WTC11 (cell line): ENCODE data around the gene TNS3. TPM values are rescaled to one million over a fixed set of nuclear protein-coding genes. Genes with fewer than 3 reads are reported as not detected.
A peak's percentile ranks its signal among the peaks of the same experiment; 100 is the strongest.

Source experiments
- ATAC-seq: fragments of 200-7000 bp; cut with Tn5 transposase; 2 replicates; pipeline ENCODE4 v1.10.0; 2021; ENCODE audit warnings: mild to moderate bottlenecking, moderate library complexity
- CTCF ChIA-PET: fragments of 300-600 bp; sonication (Branson Sonifier 250); formaldehyde crosslinking; loops from one replicate; lab custom pipeline; 2021; ENCODE audit warnings: antibody characterized with exemption; lab: Charles Lee
- POLR2A ChIA-PET: fragments of 350-600 bp; sonication (Branson Sonifier 250); formaldehyde crosslinking; loops from one replicate; lab custom pipeline; 2021; ENCODE audit warnings: antibody characterized with exemption; lab: Charles Lee
- DNase-seq: peaks from one replicate; pipeline ENCODE4 v3.0.0; 2021; ENCODE audit warnings: low spot score
- H3K27ac Mint-ChIP-seq: 2 replicates; pipeline ENCODE4 v1.8.0; 2021; ENCODE audit warnings: mixed read lengths
- H3K27me3 Mint-ChIP-seq: 2 replicates; pipeline ENCODE4 v1.8.0; 2021; ENCODE audit warnings: low read depth, mild to moderate bottlenecking, moderate library complexity, mixed read lengths
- H3K36me3 Mint-ChIP-seq: 2 replicates; pipeline ENCODE4 v1.8.0; 2021; ENCODE audit warnings: mixed read lengths
- H3K4me1 Mint-ChIP-seq: 2 replicates; pipeline ENCODE4 v1.8.0; 2022; ENCODE audit warnings: mixed read lengths
- H3K4me3 Mint-ChIP-seq: 2 replicates; pipeline ENCODE4 v1.8.0; 2021; ENCODE audit warnings: mild to moderate bottlenecking, moderate library complexity, mixed read lengths
- H3K9me3 Mint-ChIP-seq: 2 replicates; pipeline ENCODE4 v1.8.0; 2021; ENCODE audit warnings: mixed read lengths
- ARID4B ChIP-seq: sonication (generic); formaldehyde crosslinking; IDR thresholded peaks from 2 replicates; pipeline ENCODE4 v1.8.0; 2023; ENCODE audit warnings: missing genetic modification reagents, mild to moderate bottlenecking, borderline replicate concordance
- ATF2 ChIP-seq: sonication (generic); formaldehyde crosslinking; IDR thresholded peaks from 2 replicates; pipeline ENCODE4 v1.8.1; 2022; ENCODE audit warnings: low read depth, missing genetic modification reagents, borderline replicate concordance
- CREB1 ChIP-seq: sonication (generic); formaldehyde crosslinking; IDR thresholded peaks from 2 replicates; pipeline ENCODE4 v1.8.0; 2023; ENCODE audit warnings: mild to moderate bottlenecking, missing genetic modification reagents
- EMX1 ChIP-seq: fragments of 250-450 bp; sonication (Bioruptor Pico); IDR thresholded peaks from 2 replicates; pipeline ENCODE4 v1.8.0; 2021; ENCODE audit warnings: mild to moderate bottlenecking
- ESRRA ChIP-seq: sonication (generic); formaldehyde crosslinking; IDR thresholded peaks from 2 replicates; pipeline ENCODE4 v1.8.1; 2022; ENCODE audit warnings: mild to moderate bottlenecking, missing genetic modification reagents, borderline replicate concordance
- ETV6 ChIP-seq: sonication (generic); formaldehyde crosslinking; IDR thresholded peaks from 2 replicates; pipeline ENCODE4 v1.8.1; 2022; ENCODE audit warnings: mild to moderate bottlenecking, missing genetic modification reagents
- GRHL2 ChIP-seq: fragments of 250-450 bp; sonication (Bioruptor Pico); IDR thresholded peaks from 2 replicates; pipeline ENCODE4 v1.8.0; 2022; ENCODE audit warnings: mild to moderate bottlenecking, moderate library complexity; ENCODE audit not compliant: insufficient replicate concordance, severe bottlenecking
- HMGA2 ChIP-seq: fragments of 250-450 bp; sonication (Bioruptor Pico); IDR thresholded peaks from 2 replicates; pipeline ENCODE4 v1.4.0; 2021; ENCODE audit warnings: mild to moderate bottlenecking, moderate library complexity
- JUN ChIP-seq: sonication (generic); formaldehyde crosslinking; IDR thresholded peaks from 2 replicates; pipeline ENCODE4 v1.8.0; 2023; ENCODE audit warnings: mild to moderate bottlenecking, missing genetic modification reagents
- KAT7 ChIP-seq: sonication (generic); formaldehyde crosslinking; IDR thresholded peaks from 2 replicates; pipeline ENCODE4 v1.8.1; 2023; ENCODE audit warnings: missing genetic modification reagents, mild to moderate bottlenecking, borderline replicate concordance
- MLX ChIP-seq: sonication (generic); formaldehyde crosslinking; IDR thresholded peaks from 2 replicates; pipeline ENCODE4 v1.8.1; 2023; ENCODE audit warnings: mild to moderate bottlenecking, missing genetic modification reagents, moderate library complexity
- MYBL2 ChIP-seq: sonication (generic); formaldehyde crosslinking; IDR thresholded peaks from 2 replicates; pipeline ENCODE4 v1.8.1; 2023; ENCODE audit warnings: mild to moderate bottlenecking, moderate library complexity, missing genetic modification reagents
- NFE2L1 ChIP-seq: sonication (generic); formaldehyde crosslinking; IDR thresholded peaks from 2 replicates; pipeline ENCODE4 v1.8.1; 2023; ENCODE audit warnings: missing genetic modification reagents
- NR2C2 ChIP-seq: sonication (generic); formaldehyde crosslinking; IDR thresholded peaks from 2 replicates; pipeline ENCODE4 v1.8.0; 2022; ENCODE audit warnings: mild to moderate bottlenecking, missing genetic modification reagents
- RELA ChIP-seq: sonication (generic); formaldehyde crosslinking; IDR thresholded peaks from 2 replicates; pipeline ENCODE4 v1.8.1; 2022; ENCODE audit warnings: missing genetic modification reagents, mild to moderate bottlenecking, borderline replicate concordance
- SMAD3 ChIP-seq: sonication (generic); formaldehyde crosslinking; IDR thresholded peaks from 2 replicates; pipeline ENCODE4 v1.8.0; 2022; ENCODE audit warnings: missing genetic modification reagents, mild to moderate bottlenecking, borderline replicate concordance
- SOX15 ChIP-seq: fragments of 250-450 bp; sonication (Bioruptor Pico); IDR thresholded peaks from 2 replicates; pipeline ENCODE4 v1.9.0; 2021; ENCODE audit warnings: mild to moderate bottlenecking
- TEAD4 ChIP-seq: sonication (generic); formaldehyde crosslinking; IDR thresholded peaks from 2 replicates; pipeline ENCODE4 v1.8.0; 2022; ENCODE audit warnings: mild to moderate bottlenecking, missing genetic modification reagents
- USF1 ChIP-seq: sonication (generic); formaldehyde crosslinking; IDR thresholded peaks from 2 replicates; pipeline ENCODE4 v1.8.0; 2022; ENCODE audit warnings: mild to moderate bottlenecking, missing genetic modification reagents
- USF2 ChIP-seq: sonication (generic); formaldehyde crosslinking; IDR thresholded peaks from 2 replicates; pipeline ENCODE4 v1.8.1; 2023; ENCODE audit warnings: mild to moderate bottlenecking, missing genetic modification reagents, moderate library complexity
- ZBTB21 ChIP-seq: sonication (generic); formaldehyde crosslinking; IDR thresholded peaks from 2 replicates; pipeline ENCODE4 v1.8.1; 2023; ENCODE audit warnings: mild to moderate bottlenecking, missing genetic modification reagents, borderline replicate concordance
- ZBTB43 ChIP-seq: sonication (generic); formaldehyde crosslinking; IDR thresholded peaks from 2 replicates; pipeline ENCODE4 v1.8.1; 2023; ENCODE audit warnings: mild to moderate bottlenecking, missing genetic modification reagents
- ZNF219 ChIP-seq: sonication (generic); formaldehyde crosslinking; IDR thresholded peaks from 2 replicates; pipeline ENCODE4 v1.8.0; 2023; ENCODE audit warnings: missing genetic modification reagents, mild to moderate bottlenecking, borderline replicate concordance
- ZNF317 ChIP-seq: sonication (generic); formaldehyde crosslinking; IDR thresholded peaks from 2 replicates; pipeline ENCODE4 v1.8.1; 2023; ENCODE audit warnings: low read depth, mild to moderate bottlenecking, moderate library complexity, missing genetic modification reagents, borderline replicate concordance
- ZNF396 ChIP-seq: fragments of 250-450 bp; sonication (Bioruptor Pico); IDR thresholded peaks from 2 replicates; pipeline ENCODE4 v1.8.0; 2021; ENCODE audit warnings: mild to moderate bottlenecking, moderate library complexity, borderline replicate concordance
- ZNF423 ChIP-seq: fragments of 250-450 bp; sonication (Bioruptor Pico); IDR thresholded peaks from 2 replicates; pipeline ENCODE4 v2.1.2; 2022; ENCODE audit warnings: mild to moderate bottlenecking, moderate library complexity
- total RNA-seq: library from RNA; stranded (reverse); gene quantifications from 3 replicates; pipeline ENCODE4 v1.2.3, GENCODE V29; 2021

Gene TNS3
- total RNA-seq, 1 experiment from 2014 or later, result 37.7 TPM

GRCh38 chr7:47443049-47443448, 138.9 kb downstream of the TNS3 start:
- Mint-ChIP-seq H3K4me3 (no peak overlapping the region), H3K9me3 (no peaks in the 10 kb centered on the region), H3K36me3 (0 out of 2 replicates have a peak, but pooled peaks cover 2% of the 10 kb centered on the region), H3K4me1 (peaks cover 11% of the 10 kb centered on the region), H3K27me3 (no peaks in the 10 kb centered on the region), H3K27ac (no peak overlapping the region)
- CTCF ChIA-PET, result interaction anchor here (0.8 to 3.5 kb wide), 2 partner anchors 177 to 376 kb away, joined by 3 to 13 read pairs; no protein-coding TSS in a partner anchor
- POLR2A ChIA-PET, result no interaction called here
- no peak for TF ChIP-seq JUN (CRISPR knock-in tag)
- TF ChIP-seq ZNF219 (CRISPR knock-in tag), result no peak
- TF ChIP-seq GRHL2 (CRISPR knock-in tag), result no peak
- no peak for TF ChIP-seq HMGA2
- no peak for TF ChIP-seq KAT7 (CRISPR knock-in tag)
- no peak for TF ChIP-seq USF1 (CRISPR knock-in tag)
- TF ChIP-seq TEAD4 (CRISPR knock-in tag), result no peak
- no peak for TF ChIP-seq ETV6 (CRISPR knock-in tag)
- no peak for TF ChIP-seq ZNF423
- TF ChIP-seq EMX1, result no peak
- TF ChIP-seq MLX (CRISPR knock-in tag), result no peak
- no peak for TF ChIP-seq ARID4B (CRISPR knock-in tag)
- TF ChIP-seq ZBTB21 (CRISPR knock-in tag), result no peak
- no peak for TF ChIP-seq USF2 (CRISPR knock-in tag)
- TF ChIP-seq RELA, result no peak
- no peak for TF ChIP-seq ZNF317 (CRISPR knock-in tag)
- no peak for TF ChIP-seq ATF2 (CRISPR knock-in tag)
- no peak for DNase-seq
- ATAC-seq, result peak; percentile 17; the same call in 1 of the 2 replicates

GRCh38 chr7:47442605-47442865, 139.4 kb downstream of the TNS3 start:
- no peak overlapping the region for H3K4me3 Mint-ChIP-seq
- no peak for ATAC-seq
- POLR2A ChIA-PET, result no interaction called here
- H3K27me3 Mint-ChIP-seq, result no peaks in the 10 kb centered on the region
- no peak for DNase-seq
- no peak overlapping the region for H3K27ac Mint-ChIP-seq
- 0 out of 2 replicates have a peak, but pooled peaks cover 2% of the 10 kb centered on the region for H3K36me3 Mint-ChIP-seq
- CTCF ChIA-PET, result interaction anchor here (0.8 to 3.5 kb wide), 2 partner anchors 176 to 377 kb away, joined by 3 to 13 read pairs; no protein-coding TSS in a partner anchor
- H3K9me3 Mint-ChIP-seq, result no peaks in the 10 kb centered on the region
- peaks cover 11% of the 10 kb centered on the region for H3K4me1 Mint-ChIP-seq
- no peak for TF ChIP-seq ESRRA (CRISPR knock-in tag)
- no peak for TF ChIP-seq ZNF396 (CRISPR knock-in tag)
- no peak for TF ChIP-seq SOX15
- TF ChIP-seq USF2 (CRISPR knock-in tag), result no peak
- no peak for TF ChIP-seq MYBL2
- no peak for TF ChIP-seq SMAD3 (CRISPR knock-in tag)
- TF ChIP-seq CREB1, result no peak
- no peak for TF ChIP-seq ATF2 (CRISPR knock-in tag)
- no peak for TF ChIP-seq ZBTB43 (CRISPR knock-in tag)
- no peak for TF ChIP-seq NR2C2 (CRISPR knock-in tag)
- no peak for TF ChIP-seq NFE2L1
